Sciatic nerve (tissue), 2 donors: ENCODE data around the gene SMIM14. TPM values are rescaled to one million over a fixed set of nuclear protein-coding genes. Genes with fewer than 3 reads are reported as not detected.
"Not testable (repeated sequence)": the region's sequence is repeated elsewhere in the genome, so short reads cannot be mapped to it uniquely, and the experiment has no call there.

Experiments used
- ATAC-seq: fragments of 200-7000 bp; cut with Tn5 transposase; one replicate; pipeline ENCODE4 v1.9.1; 2020; ENCODE audit warnings: mild to moderate bottlenecking, moderate library complexity
- DNase-seq: peaks from one replicate; pipeline ENCODE4 v3.0.0-alpha.2; 2020; ENCODE audit warnings: low spot score
- intact Hi-C: fragments of 100-400 bp; cut with DNase I; formaldehyde crosslinking; loops from one replicate; pipeline ENCODE4 v1.14.2; 2022
- total RNA-seq: library from RNA; stranded (reverse); fragmentation: NEBNext Ultra II Directional; extraction: Animal tissue kit (Norgen Biotek cat#: 25700); gene quantifications from one replicate; pipeline ENCODE4 v1.2.1, GENCODE V29; 2021
- donor health status: DM: no; HTN: no; CAD: no.
- donor health status: DM: no; HTN: no; CAD: no.

The SMIM14 gene
- total RNA-seq, 1 donor from 2014 or later = 32.1 TPM

GRCh38 chr4:39649639-39650265 is 11.1 kb upstream of the SMIM14 start:
- ATAC-seq = no peak
- intact Hi-C loops = no loop called here

GRCh38 chr4:39648827-39649558 is 10.3 kb upstream of the SMIM14 start:
- intact Hi-C loops = no loop called here
- DNase-seq = no peak
- no peak for ATAC-seq

More at GRCh38 chr4:39649639-39650265, 11.1 kb upstream of the SMIM14 start:
- DNase-seq = no peak

- intact Hi-C loops = no loop called here
- ATAC-seq (no peak), DNase-seq (no peak)
These were observed 9.5 kb upstream of the SMIM14 start for GRCh38 chr4:39648213-39648612.

- ATAC-seq (no peak), DNase-seq (no peak)
- intact Hi-C loops = no loop called here
These were observed 4.4 kb upstream of the SMIM14 start for GRCh38 chr4:39642885-39643552.

GRCh38 chr4:39641451-39641850 is 2.8 kb upstream of the SMIM14 start:
- ATAC-seq (no peak), DNase-seq (no peak)
- intact Hi-C loops = no loop called here

GRCh38 chr4:39637586-39638353 is 895 bp downstream of the SMIM14 start:
- peak; percentile 48 for ATAC-seq
- intact Hi-C loops = loop anchor here (10.0 kb wide), 1 partner anchor 337 kb away; the partner anchor contains the start of gene PDS5A
- DNase-seq = peak; percentile 70

GRCh38 chr4:39637221-39637585 is 1.5 kb downstream of the SMIM14 start:
- ATAC-seq (no peak), DNase-seq (no peak)
- intact Hi-C loops = loop anchor here (10.0 kb wide), 1 partner anchor 338 kb away; the partner anchor contains the start of gene PDS5A

- no peak for ATAC-seq
- no peak for DNase-seq
- intact Hi-C loops = loop anchor here (10.0 kb wide), 1 partner anchor 338 kb away; the partner anchor contains the start of gene PDS5A
These were observed 2.0 kb downstream of the SMIM14 start for GRCh38 chr4:39636531-39637184.

GRCh38 chr4:39635023-39635422 is 3.6 kb downstream of the SMIM14 start:
- DNase-seq (no peak), ATAC-seq (no peak)
- intact Hi-C loops = loop anchor here (10.0 kb wide), 1 partner anchor 340 kb away; the partner anchor contains the start of gene PDS5A

GRCh38 chr4:39631700-39632079 is 7.0 kb downstream of the SMIM14 start:
- DNase-seq = no peak
- no peak for ATAC-seq
- intact Hi-C loops = loop anchor here (10.0 kb wide), 1 partner anchor 343 kb away; the partner anchor contains the start of gene PDS5A

GRCh38 chr4:39627413-39627812 is 11.3 kb downstream of the SMIM14 start:
- ATAC-seq = no peak
- no peak for DNase-seq
- intact Hi-C loops = no loop called here

- intact Hi-C loops = no loop called here
- DNase-seq (no peak), ATAC-seq (no peak)
These were observed 11.8 kb downstream of the SMIM14 start for GRCh38 chr4:39626913-39627312.

- ATAC-seq = no peak
- intact Hi-C loops = no loop called here
These were observed 12.4 kb downstream of the SMIM14 start for GRCh38 chr4:39626261-39626660.

GRCh38 chr4:39621582-39621981 is 17.1 kb downstream of the SMIM14 start:
- ATAC-seq (peak; percentile 90), DNase-seq (no peak)
- intact Hi-C loops = no loop called here

More at GRCh38 chr4:39626261-39626660, 12.4 kb downstream of the SMIM14 start:
- DNase-seq = no peak

- intact Hi-C loops = no loop called here
- ATAC-seq (peak; percentile 27), DNase-seq (no peak)
These were observed 17.9 kb downstream of the SMIM14 start for GRCh38 chr4:39620551-39621313.

GRCh38 chr4:39617534-39617933 is 21.1 kb downstream of the SMIM14 start:
- DNase-seq = no peak
- no peak for ATAC-seq
- intact Hi-C loops = no loop called here

- intact Hi-C loops = no loop called here
- ATAC-seq (no peak), DNase-seq (no peak)
These were observed 22.0 kb downstream of the SMIM14 start for GRCh38 chr4:39616651-39617050.

GRCh38 chr4:39616112-39616511 is 22.6 kb downstream of the SMIM14 start:
- ATAC-seq, DNase-seq, intact Hi-C loops: not testable (repeated sequence)
